ENCODE measurements around the gene PGAM5.

Gene PGAM5

GRCh38 chr12:132726386-132726785 lies 15.7 kb downstream of the PGAM5 start:
- Histone ChIP-seq H4K20me1 (ENCODE audit: control insufficient read depth, insufficient read depth, low read depth, low read length) (no peaks in the 10 kb centered on the region; the same call in 1 of the 2 replicates), H3K9me3 (ENCODE audit: control insufficient read depth, insufficient read depth, low read length) (no peaks in the 10 kb centered on the region), H3K36me3 (ENCODE audit: control insufficient read depth, low read length) (peaks cover 92% of the 10 kb centered on the region), H3K27me3 (ENCODE audit: control insufficient read depth, low read length) (no peaks in the 10 kb centered on the region), H3K27ac (ENCODE audit: low read depth, low read length) (no peak overlapping the region), H3K9me2 (replicated peaks; ENCODE audit: control insufficient read depth, low read length) (no peaks in the 10 kb centered on the region), H3K4me2 (ENCODE audit: low read length) (no peak overlapping the region), H3K79me2 (ENCODE audit: control insufficient read depth, low read length) (peaks cover 24% of the 10 kb centered on the region), H3K4me3 (ENCODE audit: low read length) (no peak overlapping the region), H3F3A (ENCODE audit: control insufficient read depth, insufficient read depth) (peaks cover 26% of the 10 kb centered on the region), H3K4me1 (ENCODE audit: control insufficient read depth, low read length) (no peaks in the 10 kb centered on the region)
- TF ChIP-seq, protein P1, sequence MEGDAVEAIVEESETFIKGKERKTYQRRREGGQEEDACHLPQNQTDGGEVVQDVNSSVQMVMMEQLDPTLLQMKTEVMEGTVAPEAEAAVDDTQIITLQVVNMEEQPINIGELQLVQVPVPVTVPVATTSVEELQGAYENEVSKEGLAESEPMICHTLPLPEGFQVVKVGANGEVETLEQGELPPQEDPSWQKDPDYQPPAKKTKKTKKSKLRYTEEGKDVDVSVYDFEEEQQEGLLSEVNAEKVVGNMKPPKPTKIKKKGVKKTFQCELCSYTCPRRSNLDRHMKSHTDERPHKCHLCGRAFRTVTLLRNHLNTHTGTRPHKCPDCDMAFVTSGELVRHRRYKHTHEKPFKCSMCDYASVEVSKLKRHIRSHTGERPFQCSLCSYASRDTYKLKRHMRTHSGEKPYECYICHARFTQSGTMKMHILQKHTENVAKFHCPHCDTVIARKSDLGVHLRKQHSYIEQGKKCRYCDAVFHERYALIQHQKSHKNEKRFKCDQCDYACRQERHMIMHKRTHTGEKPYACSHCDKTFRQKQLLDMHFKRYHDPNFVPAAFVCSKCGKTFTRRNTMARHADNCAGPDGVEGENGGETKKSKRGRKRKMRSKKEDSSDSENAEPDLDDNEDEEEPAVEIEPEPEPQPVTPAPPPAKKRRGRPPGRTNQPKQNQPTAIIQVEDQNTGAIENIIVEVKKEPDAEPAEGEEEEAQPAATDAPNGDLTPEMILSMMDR (IDR thresholded peaks at IDR 0.05; ENCODE audit: low read depth, low read length, poor library complexity, severe bottlenecking) = no peak
- no peak for TF ChIP-seq EZH2phosphoT487 (IDR thresholded peaks at IDR 0.05; ENCODE audit: borderline replicate concordance, low read length)

DNA sequence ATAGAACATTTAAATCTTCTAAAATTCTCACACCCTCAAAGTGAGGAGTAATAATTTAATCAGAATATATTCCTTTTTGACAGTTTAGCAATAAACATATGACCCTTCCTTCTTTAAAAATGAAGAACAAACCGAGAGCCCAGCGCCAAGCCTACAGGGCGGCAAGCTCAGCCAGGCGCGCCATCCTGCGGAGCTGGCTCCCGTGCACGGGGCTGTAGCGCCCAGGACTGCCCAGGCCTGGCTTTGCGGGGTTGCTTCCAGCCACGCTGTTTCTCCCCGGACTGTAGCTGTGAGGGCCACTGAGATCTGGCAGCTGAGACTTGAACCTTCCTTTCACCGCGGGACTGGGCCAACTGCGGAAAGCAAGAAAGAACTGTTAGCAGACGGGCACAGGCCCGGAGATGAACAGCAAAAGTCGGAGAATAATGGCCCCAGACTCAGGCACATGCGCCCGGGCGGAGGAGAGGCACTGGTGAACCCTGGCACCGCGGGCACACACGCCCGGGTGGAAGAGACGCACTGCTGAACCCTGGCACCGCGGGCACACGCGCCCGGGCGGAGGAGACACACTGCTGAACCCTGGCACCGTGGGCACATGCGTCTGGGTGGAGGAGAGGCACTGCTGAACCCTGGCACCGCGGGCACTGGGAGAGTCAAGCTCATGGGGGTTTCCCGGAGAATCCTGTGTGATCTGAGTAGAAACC lies 16.6 kb downstream of the PGAM5 start:
- no peaks in the 10 kb centered on the region for H3K27me3 ChIP-seq (ENCODE audit: control insufficient read depth, low read length)
- no peaks in the 10 kb centered on the region for H3K9me3 ChIP-seq (ENCODE audit: control insufficient read depth, insufficient read depth, low read length)
- H3K27ac ChIP-seq (ENCODE audit: low read depth, low read length) = no peak overlapping the region
- H3K36me3 ChIP-seq (ENCODE audit: control insufficient read depth, low read length) = peaks cover 92% of the 10 kb centered on the region
- H4K20me1 ChIP-seq (ENCODE audit: control insufficient read depth, insufficient read depth, low read depth, low read length) = no peaks in the 10 kb centered on the region; the same call in 1 of the 2 replicates
- peaks cover 23% of the 10 kb centered on the region for H3F3A ChIP-seq (ENCODE audit: control insufficient read depth, insufficient read depth)
- peaks cover 23% of the 10 kb centered on the region for H3K79me2 ChIP-seq (ENCODE audit: control insufficient read depth, low read length)
- TF ChIP-seq, protein P1 (IDR thresholded peaks at IDR 0.05; ENCODE audit: low read depth, low read length, poor library complexity, severe bottlenecking) = no peak
- TF ChIP-seq EZH2phosphoT487 (IDR thresholded peaks at IDR 0.05; ENCODE audit: borderline replicate concordance, low read length) = no peak
- no peak overlapping the region for H3K4me2 ChIP-seq (ENCODE audit: low read length)
- no peaks in the 10 kb centered on the region for H3K4me1 ChIP-seq (ENCODE audit: control insufficient read depth, low read length)
- no peaks in the 10 kb centered on the region for H3K9me2 ChIP-seq (replicated peaks; ENCODE audit: control insufficient read depth, low read length)
- no peak overlapping the region for H3K4me3 ChIP-seq (ENCODE audit: low read length)

GRCh38 chr12:132728502-132728901 lies 17.9 kb downstream of the PGAM5 start:
- H3K4me1 ChIP-seq (ENCODE audit: control insufficient read depth, low read length) = no peaks in the 10 kb centered on the region
- peaks cover 93% of the 10 kb centered on the region for H3K36me3 ChIP-seq (ENCODE audit: control insufficient read depth, low read length)
- no peaks in the 10 kb centered on the region for H3K9me3 ChIP-seq (ENCODE audit: control insufficient read depth, insufficient read depth, low read length)
- H3K79me2 ChIP-seq (ENCODE audit: control insufficient read depth, low read length) = peaks cover 17% of the 10 kb centered on the region
- no peaks in the 10 kb centered on the region; the same call in 1 of the 2 replicates for H4K20me1 ChIP-seq (ENCODE audit: control insufficient read depth, insufficient read depth, low read depth, low read length)
- H3K27me3 ChIP-seq (ENCODE audit: control insufficient read depth, low read length) = no peaks in the 10 kb centered on the region
- H3K9me2 ChIP-seq (replicated peaks; ENCODE audit: control insufficient read depth, low read length) = no peaks in the 10 kb centered on the region
- no peak overlapping the region for H3K4me2 ChIP-seq (ENCODE audit: low read length)
- H3F3A ChIP-seq (ENCODE audit: control insufficient read depth, insufficient read depth) = peaks cover 23% of the 10 kb centered on the region
- no peak overlapping the region for H3K4me3 ChIP-seq (ENCODE audit: low read length)
- H3K27ac ChIP-seq (ENCODE audit: low read depth, low read length) = no peak overlapping the region
- TF ChIP-seq, protein P1 (IDR thresholded peaks at IDR 0.05; ENCODE audit: low read depth, low read length, poor library complexity, severe bottlenecking) = no peak
- no peak for TF ChIP-seq EZH2phosphoT487 (IDR thresholded peaks at IDR 0.05; ENCODE audit: borderline replicate concordance, low read length)

Data from DOHH2 (cell line).